ENCODE measurements around the gene LRRD1.
"Not testable (repeated sequence)": the region's sequence is repeated elsewhere in the genome, so short reads cannot be mapped to it uniquely, and the experiment has no call there.

Gene LRRD1

GRCh38 chr7:92137557-92137956 lies 41.4 kb downstream of the LRRD1 start:
- DNase-seq = no peak

GRCh38 chr7:92135052-92135889 lies 43.7 kb downstream of the LRRD1 start:
- peak; percentile 67 for DNase-seq

GRCh38 chr7:92134271-92135051 lies 44.5 kb downstream of the LRRD1 start, which contains the start of gene CYP51A1:
Gene CYP51A1, minus strand, starts transcription at chr7:92134477. Its CDS starts 113 bp downstream, at chr7:92134364.
- peak; percentile 94 for DNase-seq

GRCh38 chr7:92133737-92134270 lies 45.1 kb downstream of the LRRD1 start:
- peak; percentile 86 for DNase-seq

- peak; percentile 86 for DNase-seq
Measured at GRCh38 chr7:92133133-92133736, 45.7 kb downstream of the LRRD1 start.

GRCh38 chr7:92131764-92132330 lies 47.1 kb downstream of the LRRD1 start:
- DNase-seq = no peak

- DNase-seq = no peak
Measured at GRCh38 chr7:92131093-92131492, 47.8 kb downstream of the LRRD1 start.

GRCh38 chr7:92121681-92122080 lies 57.3 kb downstream of the LRRD1 start:
- no peak for DNase-seq

GRCh38 chr7:92119213-92119759 lies 59.7 kb downstream of the LRRD1 start:
- no peak for DNase-seq

GRCh38 chr7:92116949-92117348 lies 62.0 kb downstream of the LRRD1 start:
- no peak for DNase-seq

GRCh38 chr7:92115821-92116220 lies 63.1 kb downstream of the LRRD1 start:
- DNase-seq = no peak

- no peak for DNase-seq
Measured at GRCh38 chr7:92110857-92111256, 68.1 kb downstream of the LRRD1 start.

GRCh38 chr7:92108821-92109220 lies 70.1 kb downstream of the LRRD1 start:
- DNase-seq = no peak

GRCh38 chr7:92102862-92103261 lies 76.1 kb downstream of the LRRD1 start:
- DNase-seq = not testable (repeated sequence)

- no peak for DNase-seq
Measured at GRCh38 chr7:92100534-92100933, 78.4 kb downstream of the LRRD1 start.

- DNase-seq = peak; percentile 9
Measured at GRCh38 chr7:92095380-92095779, 83.6 kb downstream of the LRRD1 start.

Data from NCI-H526 treated with DMSO at 0.1 percent for 48 hours (cell line).